SU-DHL-6 (cell line): ENCODE results near the gene GALNT9.

Experiments used
- H2AFZ ChIP-seq: fragments of 200-600 bp; sonication (generic); 2 replicates; pipeline ENCODE4 v1.6.1; 2014; ENCODE audit warnings: low read depth, mild to moderate bottlenecking, moderate library complexity, mixed read lengths, antibody characterized with exemption, low read length; ENCODE audit not compliant: severe bottlenecking
- H3F3A ChIP-seq: fragments of 200-600 bp; shearing (Covaris generic); 2 replicates; pipeline ENCODE4 v1.6.0; 2016; ENCODE audit warnings: antibody characterized with exemption, mild to moderate bottlenecking; ENCODE audit not compliant: insufficient read depth
- H3K27ac ChIP-seq: fragments of 200-600 bp; sonication (generic); 2 replicates; pipeline ENCODE4 v1.5.1; 2016; ENCODE audit warnings: low read depth, mild to moderate bottlenecking, low read length, moderate library complexity, mixed read lengths
- H3K27me3 ChIP-seq: fragments of 200-600 bp; sonication (generic), shearing (Covaris generic); 2 replicates; pipeline ENCODE4 v1.6.0; 2014; ENCODE audit warnings: mild to moderate bottlenecking, low read length
- H3K36me3 ChIP-seq: fragments of 200-600 bp; sonication (generic); 2 replicates; pipeline ENCODE4 v1.6.1; 2014; ENCODE audit warnings: mild to moderate bottlenecking, low read length, mixed read lengths
- H3K4me2 ChIP-seq: fragments of 300-600, 200-600 bp; shearing (Covaris generic), sonication (generic); 2 replicates; pipeline ENCODE4 v1.6.0; 2014; ENCODE audit warnings: low read length, low read depth, mild to moderate bottlenecking; ENCODE audit not compliant: poor library complexity, severe bottlenecking
- H3K4me3 ChIP-seq: fragments of 200-600 bp; sonication (generic); 2 replicates; pipeline ENCODE4 v1.5.1; 2014; ENCODE audit warnings: antibody characterized with exemption, low read length, mild to moderate bottlenecking, mixed read lengths; ENCODE audit not compliant: insufficient read depth, poor library complexity, severe bottlenecking
- H3K79me2 ChIP-seq: fragments of 200-600 bp; sonication (generic); 2 replicates; pipeline ENCODE4 v1.6.1; 2014; ENCODE audit warnings: mild to moderate bottlenecking, low read length, moderate library complexity; ENCODE audit not compliant: insufficient read depth
- H3K9ac ChIP-seq: fragments of 200-600 bp; sonication (generic); 2 replicates; pipeline ENCODE4 v1.7.0; 2014; ENCODE audit warnings: mild to moderate bottlenecking, low read length
- H3K9me2 ChIP-seq: fragments of 200-600 bp; sonication (generic); replicated peaks from 2 replicates; pipeline ENCODE4 v1.6.1; 2014; ENCODE audit warnings: low read length; ENCODE audit not compliant: insufficient read depth
- H3K9me3 ChIP-seq: fragments of 200-600 bp; sonication (generic); 2 replicates; pipeline ENCODE4 v1.6.1; 2014; ENCODE audit warnings: low read length, mixed read lengths; ENCODE audit not compliant: insufficient read depth
- H4K20me1 ChIP-seq: fragments of 200-600 bp; sonication (generic); 2 replicates; pipeline ENCODE4 v1.6.1; 2014; ENCODE audit warnings: low read depth, mild to moderate bottlenecking, antibody characterized with exemption, low read length, moderate library complexity, mixed read lengths
- EZH2phosphoT487 ChIP-seq: fragments of 200-600 bp; sonication (generic), shearing (Covaris generic); conservative IDR thresholded peaks from 2 replicates; pipeline ENCODE4 v1.6.1; 2018; ENCODE audit warnings: mild to moderate bottlenecking, antibody characterized with exemption, low read length, moderate library complexity, mixed read lengths
- TF ChIP-seq, protein P1 (sequence below): fragments of 200-600 bp; sonication (generic); IDR thresholded peaks from one replicate; pipeline ENCODE4 v1.5.1; 2017; ENCODE audit warnings: antibody characterized with exemption, mild to moderate bottlenecking, low read length, moderate library complexity; ENCODE audit not compliant: insufficient read depth, poor library complexity, severe bottlenecking

The GALNT9 gene

DNA sequence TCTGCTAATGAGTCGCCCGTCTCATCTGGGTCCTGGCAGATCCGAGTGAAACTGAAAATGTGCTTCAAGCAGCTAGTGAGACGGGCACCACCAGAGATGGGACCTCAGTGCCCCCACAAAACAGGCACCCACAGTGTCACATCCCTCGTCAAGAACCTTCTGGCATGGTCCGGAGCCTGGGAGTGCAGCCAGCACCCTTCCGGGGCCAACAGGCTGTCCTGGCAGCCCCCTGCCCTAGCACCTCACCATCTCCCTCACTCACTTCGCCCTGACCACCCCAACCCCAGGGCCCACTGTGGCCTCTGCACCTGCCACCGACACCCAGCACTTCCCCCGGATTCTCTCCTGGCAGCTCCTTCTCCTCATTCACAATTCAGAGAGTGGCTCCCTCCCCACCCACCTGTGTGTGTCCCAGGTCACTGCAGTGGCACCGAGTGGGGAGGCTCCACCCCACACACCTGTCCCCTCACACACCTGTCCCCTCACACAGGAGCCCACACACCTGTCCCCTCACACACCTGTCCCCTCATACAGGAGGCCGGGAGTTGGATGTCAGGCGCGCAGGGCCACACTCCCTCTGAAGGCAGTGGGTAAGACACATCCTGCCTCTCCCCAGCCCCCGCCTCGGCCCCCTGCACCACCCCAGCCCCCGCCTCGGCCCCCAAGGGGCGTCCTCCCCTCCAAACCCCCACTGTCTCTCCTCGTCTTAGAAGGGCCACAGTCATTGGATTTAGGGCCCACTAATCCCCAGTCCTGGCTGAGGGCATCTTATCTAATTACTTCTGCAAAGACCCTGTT lies 7.9 kb downstream of the GALNT9 start:
- Histone ChIP-seq H3K9me3 (no peaks in the 10 kb centered on the region), H3K79me2 (no peaks in the 10 kb centered on the region), H3K36me3 (no peaks in the 10 kb centered on the region), H4K20me1 (no peaks in the 10 kb centered on the region), H3K27ac (no peak overlapping the region), H2AFZ (no peak overlapping the region), H3K27me3 (no peaks in the 10 kb centered on the region), H3K9me2 (no peaks in the 10 kb centered on the region), H3K9ac (no peak overlapping the region), H3K4me3 (no peak overlapping the region), H3K4me2 (no peak overlapping the region), H3F3A (no peaks in the 10 kb centered on the region)
- TF ChIP-seq, protein P1, sequence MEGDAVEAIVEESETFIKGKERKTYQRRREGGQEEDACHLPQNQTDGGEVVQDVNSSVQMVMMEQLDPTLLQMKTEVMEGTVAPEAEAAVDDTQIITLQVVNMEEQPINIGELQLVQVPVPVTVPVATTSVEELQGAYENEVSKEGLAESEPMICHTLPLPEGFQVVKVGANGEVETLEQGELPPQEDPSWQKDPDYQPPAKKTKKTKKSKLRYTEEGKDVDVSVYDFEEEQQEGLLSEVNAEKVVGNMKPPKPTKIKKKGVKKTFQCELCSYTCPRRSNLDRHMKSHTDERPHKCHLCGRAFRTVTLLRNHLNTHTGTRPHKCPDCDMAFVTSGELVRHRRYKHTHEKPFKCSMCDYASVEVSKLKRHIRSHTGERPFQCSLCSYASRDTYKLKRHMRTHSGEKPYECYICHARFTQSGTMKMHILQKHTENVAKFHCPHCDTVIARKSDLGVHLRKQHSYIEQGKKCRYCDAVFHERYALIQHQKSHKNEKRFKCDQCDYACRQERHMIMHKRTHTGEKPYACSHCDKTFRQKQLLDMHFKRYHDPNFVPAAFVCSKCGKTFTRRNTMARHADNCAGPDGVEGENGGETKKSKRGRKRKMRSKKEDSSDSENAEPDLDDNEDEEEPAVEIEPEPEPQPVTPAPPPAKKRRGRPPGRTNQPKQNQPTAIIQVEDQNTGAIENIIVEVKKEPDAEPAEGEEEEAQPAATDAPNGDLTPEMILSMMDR: no peak
- TF ChIP-seq EZH2phosphoT487: no peak

DNA sequence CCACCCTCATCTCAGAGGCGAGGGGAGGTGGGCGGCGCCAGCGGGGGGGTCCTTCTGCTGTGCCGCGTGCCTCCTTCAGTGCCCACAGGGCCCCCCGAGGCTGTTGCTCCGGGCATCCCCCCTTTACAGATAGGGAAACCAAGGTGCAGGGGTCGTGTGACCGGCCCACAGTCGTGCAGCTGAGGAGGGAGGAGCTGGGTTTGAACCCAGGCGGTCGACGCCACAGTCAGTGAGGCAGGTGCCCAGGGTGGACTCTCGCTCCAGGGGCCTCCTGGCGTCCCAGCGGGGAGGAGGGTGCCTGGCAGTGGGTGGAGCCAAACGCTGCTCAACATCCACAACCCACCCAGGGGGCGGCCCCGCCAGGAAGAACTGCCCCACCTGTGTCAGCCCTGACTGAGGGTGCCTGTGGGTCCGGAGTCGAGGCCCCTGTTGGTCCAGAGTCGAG lies 8.6 kb downstream of the GALNT9 start:
- no peak overlapping the region for H3K9ac ChIP-seq
- H3K79me2 ChIP-seq: no peaks in the 10 kb centered on the region
- H3K27ac ChIP-seq: no peak overlapping the region
- no peak for TF ChIP-seq EZH2phosphoT487
- TF ChIP-seq, protein P1: no peak
- no peak overlapping the region for H3K4me2 ChIP-seq
- H3F3A ChIP-seq: no peaks in the 10 kb centered on the region
- no peaks in the 10 kb centered on the region for H3K9me2 ChIP-seq
- H2AFZ ChIP-seq: no peak overlapping the region
- H3K9me3 ChIP-seq: no peaks in the 10 kb centered on the region
- H3K27me3 ChIP-seq: no peaks in the 10 kb centered on the region
- H3K36me3 ChIP-seq: no peaks in the 10 kb centered on the region
- no peak overlapping the region for H3K4me3 ChIP-seq
- H4K20me1 ChIP-seq: no peaks in the 10 kb centered on the region

DNA sequence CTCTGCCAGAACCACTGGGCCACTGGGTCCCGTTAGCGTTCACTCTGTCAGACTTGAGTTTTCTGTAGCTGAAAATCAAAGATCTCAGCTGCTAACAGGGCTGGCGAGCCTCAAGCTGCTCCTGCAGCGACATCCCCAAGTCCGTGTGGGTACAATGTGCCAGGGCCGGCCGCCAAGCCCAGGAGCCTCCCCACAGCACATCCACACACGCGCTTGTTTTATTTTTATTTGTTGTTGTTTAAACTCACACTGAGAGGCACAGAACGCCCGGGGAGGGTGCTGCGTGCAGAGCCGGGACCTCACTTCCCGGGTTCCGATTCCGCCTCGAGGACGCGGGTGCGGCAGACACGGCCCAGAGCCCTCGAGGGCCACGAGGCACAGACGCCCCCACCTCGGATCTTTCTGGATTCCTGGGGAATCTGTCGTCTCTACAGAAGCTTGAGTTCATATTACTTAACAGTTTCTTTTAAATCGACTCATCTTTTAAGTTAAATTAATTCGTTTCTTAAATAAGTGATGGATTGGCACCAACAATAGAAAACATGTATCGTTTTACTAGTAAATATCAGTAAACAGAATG lies 9.3 kb downstream of the GALNT9 start:
- Histone ChIP-seq H3K9ac (no peak overlapping the region), H3F3A (no peaks in the 10 kb centered on the region), H3K79me2 (no peaks in the 10 kb centered on the region), H2AFZ (no peak overlapping the region), H3K27ac (no peak overlapping the region), H3K36me3 (no peaks in the 10 kb centered on the region), H3K9me3 (no peaks in the 10 kb centered on the region), H3K4me3 (no peak overlapping the region), H3K9me2 (no peaks in the 10 kb centered on the region), H4K20me1 (no peaks in the 10 kb centered on the region), H3K27me3 (no peaks in the 10 kb centered on the region), H3K4me2 (no peak overlapping the region)
- TF ChIP-seq, protein P1: no peak
- no peak for TF ChIP-seq EZH2phosphoT487
